Transverse colon (tissue), 4 donors: ENCODE results near the gene RGS13. TPM values are rescaled to one million over a fixed set of nuclear protein-coding genes. Genes with fewer than 3 reads are reported as not detected.

Experiments used
- DNase-seq: peaks from one replicate; pipeline ENCODE4 v3.0.0-alpha.2; 2019
- H3K27ac ChIP-seq, 4 donors: fragments of 200-600 bp; sonication (generic); 2 replicates each; pipeline ENCODE4 v1.5.1; 2016 to 2018; ENCODE audit warnings: inconsistent platforms in 4 of 4
- H3K27me3 ChIP-seq: fragments of 200-600 bp; sonication (generic); 2 replicates; pipeline ENCODE4 v1.5.1; 2017; ENCODE audit warnings: inconsistent platforms
- H3K36me3 ChIP-seq, 4 donors: fragments of 200-600 bp; sonication (generic); 2 replicates each; pipeline ENCODE4 v1.5.1; 2017 to 2019; ENCODE audit warnings: inconsistent platforms in 4 of 4
- H3K4me1 ChIP-seq, 4 donors: fragments of 200-600 bp; sonication (generic); 2 replicates each; pipeline ENCODE4 v1.5.1; 2017 to 2020; ENCODE audit warnings: inconsistent platforms in 4 of 4
- H3K4me3 ChIP-seq, 4 donors: fragments of 200-600 bp; sonication (generic); 1 replicate in 1 of 4; 2 replicates in 3 of 4; pipeline versions ENCODE4 v1.5.1 to v1.6.1; 2017 to 2019; ENCODE audit warnings: inconsistent platforms in 4 of 4
- H3K9me3 ChIP-seq, 2 donors: fragments of 200-600 bp; sonication (generic); 2 replicates each; pipeline ENCODE4 v1.5.1; 2017 to 2019; ENCODE audit warnings: inconsistent platforms in 2 of 2
- CTCF ChIP-seq, 5 experiments: fragments of 200-600 bp in 3 of 5; fragments of 450-650 bp in 2 of 5; sonication (generic) in 3 of 5; IDR thresholded peaks; 1 replicate in 2 of 5; 2 replicates in 3 of 5; pipeline ENCODE4 v1.5.1; 2016 to 2017; ENCODE audit warnings: antibody characterized with exemption in 5 of 5, inconsistent platforms in 3 of 5, mild to moderate bottlenecking in 2 of 5, moderate library complexity in 1 of 5
- EP300 ChIP-seq: sonication (generic); formaldehyde crosslinking; IDR thresholded peaks from one replicate; pipeline ENCODE4 v1.6.1; 2017; ENCODE audit warnings: antibody characterized with exemption, low read depth
- POLR2A ChIP-seq: fragments of 450-650 bp; IDR thresholded peaks from one replicate; pipeline ENCODE4 v1.6.1; 2016; ENCODE audit warnings: antibody characterized with exemption, mild to moderate bottlenecking, moderate library complexity
- POLR2AphosphoS5 ChIP-seq, 3 donors: sonication (generic); formaldehyde crosslinking; IDR thresholded peaks; one replicate each; pipeline ENCODE4 v1.6.1; 2016; ENCODE audit warnings: antibody characterized with exemption in 3 of 3
- WGBS, 2 donors: methylation state at CpG; one replicate each; pipeline ENCODE4 v1.1.5; 2018; ENCODE audit warnings: low coverage in 1 of 2; 5-methylcytosine and 5-hydroxymethylcytosine counted together
- in situ Hi-C, 4 donors: fragments of 200-750 bp; cut with MboI; loops; one replicate each; pipeline versions ENCODE4 v1.15.0 to v1.15.1; 2017; ENCODE audit warnings: low sequenced_read_pairs in 3 of 4, low pct_ligation_motif_present in 1 of 4, low pct_unique_long_range_greater_than_20kb in 1 of 4
- intact Hi-C: fragments of 100-400 bp; cut with DNase I; formaldehyde crosslinking; loops from one replicate; pipeline ENCODE4 v1.15.1; 2023; ENCODE audit warnings: low total_unique reads
- total RNA-seq, 4 donors: library from RNA; depleted of rRNA; stranded (reverse); fragments of >200 nt; gene quantifications; one replicate each; pipeline ENCODE4 v1.1.0, GENCODE V29; 2016

RGS13 gene
- total RNA-seq, 4 donors from 2014 or later, result 1.2 to 1.3 TPM; not detected in 2

- in situ Hi-C loops, result no loop called here
- no peak for TF ChIP-seq EP300
- TF ChIP-seq POLR2AphosphoS5 (IDR thresholded peaks at IDR 0.05), result no peak
- no peak for TF ChIP-seq POLR2A
- TF ChIP-seq CTCF (IDR thresholded peaks at IDR 0.05), result no peak
- Histone ChIP-seq H3K27ac (no peak overlapping the region), H3K4me1 (peaks cover 0 to 3% (median 0%) of the 10 kb centered on the region in 4 donors), H3K27me3 (no peaks in the 10 kb centered on the region), H3K36me3 (no peaks in the 10 kb centered on the region), H3K4me3 (no peak overlapping the region), H3K9me3 (no peaks in the 10 kb centered on the region)
- intact Hi-C loops, result no loop called here
- DNase-seq, result no peak
These were observed 4.2 kb upstream of the RGS13 start for GRCh38 chr1:192631749-192632148.

- in situ Hi-C loops (no loop called here), intact Hi-C loops (no loop called here)
- H3K27ac ChIP-seq, result no peak overlapping the region
- H3K27me3 ChIP-seq, result no peaks in the 10 kb centered on the region
- peaks cover 0 to 3% (median 0%) of the 10 kb centered on the region in 4 donors for H3K4me1 ChIP-seq
- no peaks in the 10 kb centered on the region for H3K9me3 ChIP-seq
- no peak for DNase-seq
- TF ChIP-seq POLR2A (no peak), EP300 (no peak), POLR2AphosphoS5 (IDR thresholded peaks at IDR 0.05) (no peak), CTCF (IDR thresholded peaks at IDR 0.05) (no peak)
- no peak overlapping the region for H3K4me3 ChIP-seq
- WGBS, 2 donors, result 68 to 82% methylated on average over 3 of the region's 3 CpGs
- no peaks in the 10 kb centered on the region for H3K36me3 ChIP-seq
These were observed 3.8 kb upstream of the RGS13 start for GRCh38 chr1:192632188-192632587.

GRCh38 chr1:192632641-192633532, 3.1 kb upstream of the RGS13 start:
- Histone ChIP-seq H3K4me3 (no peak overlapping the region), H3K27ac (no peak overlapping the region), H3K27me3 (no peaks in the 10 kb centered on the region), H3K36me3 (no peaks in the 10 kb centered on the region), H3K4me1 (peaks cover 0 to 3% (median 0%) of the 10 kb centered on the region in 4 donors), H3K9me3 (no peaks in the 10 kb centered on the region)
- intact Hi-C loops (no loop called here), in situ Hi-C loops (no loop called here)
- no peak for DNase-seq
- 64 to 66% methylated on average over 5 to 6 of the region's 6 CpGs for WGBS, 2 donors
- TF ChIP-seq POLR2A (no peak), POLR2AphosphoS5 (IDR thresholded peaks at IDR 0.05) (no peak), CTCF (IDR thresholded peaks at IDR 0.05) (no peak)

GRCh38 chr1:192633533-192634253, 2.3 kb upstream of the RGS13 start:
- Histone ChIP-seq H3K4me1 (peaks cover 0 to 3% (median 0%) of the 10 kb centered on the region in 4 donors), H3K27me3 (no peaks in the 10 kb centered on the region), H3K36me3 (no peaks in the 10 kb centered on the region), H3K9me3 (no peaks in the 10 kb centered on the region), H3K27ac (no peak overlapping the region), H3K4me3 (no peak overlapping the region)
- 73 to 81% methylated on average over 4 to 7 of the region's 7 CpGs for WGBS, 2 donors
- in situ Hi-C loops, result no loop called here
- intact Hi-C loops, result no loop called here
- TF ChIP-seq EP300 (no peak), POLR2AphosphoS5 (IDR thresholded peaks at IDR 0.05) (no peak), CTCF (IDR thresholded peaks at IDR 0.05) (no peak), POLR2A (no peak)
- DNase-seq, result no peak
